Bronchial epithelial cell (primary cell): Measurements from ENCODE around the gene ATP5PO. TPM values are rescaled to one million over a fixed set of nuclear protein-coding genes. Genes with fewer than 3 reads are reported as not detected.

Experiments used
- DNase-seq: peaks from one replicate; pipeline ENCODE4 v3.0.0-alpha.2; 2010; ENCODE audit warnings: low read depth
- FAIRE-seq: peaks from 2 replicates; lab custom pipeline; 2011; peaks lifted over from hg19 to GRCh38; lab: Jason Lieb, UNC
- H3K27me3 ChIP-seq: 2 replicates; pipeline ENCODE4 v1.5.1; 2011; ENCODE audit warnings: low read length; ENCODE audit not compliant: control insufficient read depth, insufficient read depth
- H3K36me3 ChIP-seq: 2 replicates; pipeline ENCODE4 v1.5.1; 2011; ENCODE audit warnings: low read length; ENCODE audit not compliant: control insufficient read depth, insufficient read depth
- H3K4me3 ChIP-seq: 2 replicates; pipeline ENCODE4 v1.5.1; 2011; ENCODE audit warnings: mild to moderate bottlenecking, low read depth, low read length, control low read depth
- total RNA-seq: library from RNA; depleted of rRNA; stranded (reverse); fragments of >200 nt; gene quantifications from 2 replicates; pipeline ENCODE4 v1.2.1, GENCODE V29; 2014
- TF ChIP-seq, protein P1 (sequence below): IDR thresholded peaks from 2 replicates; pipeline ENCODE4 v1.5.1; 2011; ENCODE audit warnings: mild to moderate bottlenecking, moderate library complexity, low read length, control low read depth, inconsistent platforms; ENCODE audit not compliant: insufficient read depth, severe bottlenecking

The ATP5PO gene
- total RNA-seq, 1 donor from 2014 or later = 341 TPM

DNA sequence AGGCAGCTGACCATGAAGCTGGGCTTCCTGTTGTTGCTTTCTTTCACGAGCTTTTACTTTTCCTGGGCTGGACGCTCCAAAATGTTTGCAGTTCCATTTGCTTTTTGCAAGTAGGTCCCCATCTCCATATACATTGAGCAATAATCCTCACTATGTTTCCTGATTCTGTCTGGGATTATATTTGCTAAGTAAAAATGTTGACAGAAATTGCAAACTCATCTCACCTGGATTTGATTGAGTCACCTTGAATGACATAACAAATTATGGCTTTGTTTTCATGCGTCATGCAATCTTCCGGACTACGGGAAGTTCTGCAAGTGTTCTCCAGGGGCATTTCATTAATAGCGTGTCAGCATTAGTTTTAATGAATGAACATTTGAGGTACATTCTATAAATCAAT lies 18.9 kb downstream of the ATP5PO start:
- H3K27me3 ChIP-seq = no peaks in the 10 kb centered on the region
- TF ChIP-seq, protein P1, sequence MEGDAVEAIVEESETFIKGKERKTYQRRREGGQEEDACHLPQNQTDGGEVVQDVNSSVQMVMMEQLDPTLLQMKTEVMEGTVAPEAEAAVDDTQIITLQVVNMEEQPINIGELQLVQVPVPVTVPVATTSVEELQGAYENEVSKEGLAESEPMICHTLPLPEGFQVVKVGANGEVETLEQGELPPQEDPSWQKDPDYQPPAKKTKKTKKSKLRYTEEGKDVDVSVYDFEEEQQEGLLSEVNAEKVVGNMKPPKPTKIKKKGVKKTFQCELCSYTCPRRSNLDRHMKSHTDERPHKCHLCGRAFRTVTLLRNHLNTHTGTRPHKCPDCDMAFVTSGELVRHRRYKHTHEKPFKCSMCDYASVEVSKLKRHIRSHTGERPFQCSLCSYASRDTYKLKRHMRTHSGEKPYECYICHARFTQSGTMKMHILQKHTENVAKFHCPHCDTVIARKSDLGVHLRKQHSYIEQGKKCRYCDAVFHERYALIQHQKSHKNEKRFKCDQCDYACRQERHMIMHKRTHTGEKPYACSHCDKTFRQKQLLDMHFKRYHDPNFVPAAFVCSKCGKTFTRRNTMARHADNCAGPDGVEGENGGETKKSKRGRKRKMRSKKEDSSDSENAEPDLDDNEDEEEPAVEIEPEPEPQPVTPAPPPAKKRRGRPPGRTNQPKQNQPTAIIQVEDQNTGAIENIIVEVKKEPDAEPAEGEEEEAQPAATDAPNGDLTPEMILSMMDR = no peak
- no peak for FAIRE-seq
- DNase-seq = peak; percentile 63
- H3K36me3 ChIP-seq = no peaks in the 10 kb centered on the region
- H3K4me3 ChIP-seq = no peak overlapping the region

DNA sequence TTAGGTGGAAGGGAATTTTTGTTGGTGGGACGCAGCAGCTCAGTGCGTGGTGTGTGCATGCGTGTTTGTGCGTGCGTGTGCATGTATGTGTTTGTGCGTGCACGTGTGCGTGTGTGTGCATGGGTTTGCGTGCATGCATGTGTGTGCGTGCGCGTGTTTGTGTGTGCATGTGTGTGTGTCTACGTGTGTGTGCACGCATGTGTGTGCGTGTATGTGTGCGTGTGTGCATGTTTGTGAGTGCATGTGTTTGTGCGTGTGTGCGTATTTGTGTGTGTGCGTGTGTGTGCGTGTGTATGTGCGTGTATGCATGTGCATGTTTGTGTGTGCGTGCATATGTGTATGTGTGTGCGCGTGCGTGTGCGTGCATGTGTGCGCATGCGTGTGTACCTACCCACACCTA lies 20.2 kb downstream of the ATP5PO start:
- TF ChIP-seq, protein P1 = no peak
- no peak for DNase-seq
- FAIRE-seq = peak; percentile 96

DNA sequence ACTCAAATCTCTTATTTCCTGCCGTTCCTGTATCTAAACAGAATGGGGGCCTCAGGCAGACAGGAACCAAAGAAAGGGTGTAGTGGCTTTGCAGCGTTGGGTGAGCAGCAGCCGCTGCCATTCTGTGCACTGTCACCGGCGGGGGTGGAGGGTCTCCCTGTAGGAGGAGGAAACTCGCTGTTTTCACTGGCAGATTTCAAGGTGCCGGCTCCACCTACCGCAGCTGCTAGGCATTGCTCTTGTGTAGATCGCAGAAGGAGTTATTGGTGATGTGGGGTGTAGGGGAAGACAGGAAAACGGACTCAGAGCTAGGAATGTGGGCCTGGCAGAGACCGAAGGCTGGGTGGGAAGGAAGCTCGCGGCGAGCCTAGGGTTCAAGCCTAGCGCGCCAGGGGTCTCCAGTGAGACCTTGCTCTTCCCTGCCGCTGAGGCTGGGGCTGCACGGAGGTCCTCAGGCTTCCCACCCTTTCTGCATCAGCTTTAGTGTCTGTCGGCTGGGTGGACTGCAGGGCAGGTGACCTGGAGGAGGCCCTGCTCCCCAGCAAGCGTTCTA lies 20.8 kb downstream of the ATP5PO start:
- TF ChIP-seq, protein P1 = peak; percentile 79
- H3K4me3 ChIP-seq = no peak overlapping the region
- DNase-seq = peak; percentile 75
- no peaks in the 10 kb centered on the region for H3K36me3 ChIP-seq
- H3K27me3 ChIP-seq = no peaks in the 10 kb centered on the region
- FAIRE-seq = no peak

More for the DNA sequence above, 20.2 kb downstream of the ATP5PO start:
- no peaks in the 10 kb centered on the region for H3K36me3 ChIP-seq
- H3K27me3 ChIP-seq = no peaks in the 10 kb centered on the region
- no peak overlapping the region for H3K4me3 ChIP-seq

DNA sequence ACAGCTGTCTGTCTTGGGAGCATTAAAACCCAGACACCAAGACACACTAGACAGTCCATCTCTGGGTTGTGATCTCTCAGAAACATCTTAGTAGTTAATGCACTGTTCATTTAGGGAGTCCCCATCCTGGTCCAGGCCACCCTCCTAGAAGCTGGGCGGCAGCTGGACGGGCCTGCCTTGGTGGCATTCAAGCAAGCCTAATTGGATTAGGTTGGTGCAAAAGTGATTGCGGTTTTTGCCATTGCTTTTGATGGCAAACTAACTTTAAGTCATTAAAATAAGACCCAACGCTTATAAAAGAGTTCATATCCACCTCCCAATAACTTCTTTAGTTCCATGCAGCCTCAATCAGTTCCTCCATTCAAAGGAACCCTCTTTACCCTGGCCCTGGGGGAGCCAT lies 21.7 kb downstream of the ATP5PO start:
- TF ChIP-seq, protein P1 = no peak
- no peak for DNase-seq
- H3K4me3 ChIP-seq = no peak overlapping the region
- FAIRE-seq = no peak
- no peaks in the 10 kb centered on the region for H3K27me3 ChIP-seq
- no peaks in the 10 kb centered on the region for H3K36me3 ChIP-seq

DNA sequence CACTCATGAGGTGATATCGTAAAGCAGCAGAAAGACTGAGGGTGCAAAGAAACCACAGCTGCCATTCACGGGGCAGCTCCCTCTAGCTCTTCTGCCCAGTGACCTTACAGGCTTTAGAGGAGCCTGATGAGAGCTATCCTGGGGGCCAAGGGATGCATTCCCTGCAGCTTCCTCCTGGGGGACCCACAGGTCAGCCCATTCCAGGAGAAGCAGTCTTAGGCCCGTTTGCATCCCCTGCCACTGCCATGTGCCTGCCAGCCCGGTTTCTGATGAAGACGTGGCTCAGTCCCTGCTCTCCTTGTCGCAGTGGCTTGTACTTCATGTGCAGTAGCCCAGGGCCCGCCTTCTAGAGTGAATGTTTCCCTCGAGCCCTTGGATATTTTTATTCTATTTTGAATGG lies 22.8 kb downstream of the ATP5PO start:
- Histone ChIP-seq H3K4me3 (no peak overlapping the region), H3K36me3 (no peaks in the 10 kb centered on the region), H3K27me3 (no peaks in the 10 kb centered on the region)
- TF ChIP-seq, protein P1 = no peak
- DNase-seq (no peak), FAIRE-seq (no peak)

DNA sequence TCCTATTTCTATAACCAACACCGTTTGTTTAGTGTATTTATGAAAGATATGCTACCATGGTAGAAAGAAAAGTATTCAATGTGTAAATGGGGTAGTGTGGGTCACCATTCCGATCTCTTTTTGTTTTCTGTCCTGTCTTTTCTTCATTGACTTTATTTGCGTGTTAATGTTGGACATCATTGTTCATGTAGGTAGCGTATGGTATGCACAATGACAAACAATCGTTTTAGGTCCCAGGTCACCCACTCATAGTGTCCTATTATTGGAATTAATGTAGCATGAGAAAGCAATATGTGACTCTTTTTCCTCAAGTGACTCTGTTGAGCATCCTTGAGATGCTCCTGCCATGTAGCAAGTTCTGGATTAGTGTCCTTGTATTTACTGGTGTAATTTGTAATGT lies 25.4 kb downstream of the ATP5PO start:
- H3K36me3 ChIP-seq = no peaks in the 10 kb centered on the region
- no peak for FAIRE-seq

More for the DNA sequence above, 25.4 kb downstream of the ATP5PO start:
- no peaks in the 10 kb centered on the region for H3K27me3 ChIP-seq
- no peak for DNase-seq
- no peak overlapping the region for H3K4me3 ChIP-seq
- TF ChIP-seq, protein P1 = no peak
